ENCODE data around the gene ACSL6. TPM values are rescaled to one million over a fixed set of nuclear protein-coding genes. Genes with fewer than 3 reads are reported as not detected.

ACSL6 gene
- total RNA-seq, 1 experiment from 2014 or later = 1.4 TPM

DNA sequence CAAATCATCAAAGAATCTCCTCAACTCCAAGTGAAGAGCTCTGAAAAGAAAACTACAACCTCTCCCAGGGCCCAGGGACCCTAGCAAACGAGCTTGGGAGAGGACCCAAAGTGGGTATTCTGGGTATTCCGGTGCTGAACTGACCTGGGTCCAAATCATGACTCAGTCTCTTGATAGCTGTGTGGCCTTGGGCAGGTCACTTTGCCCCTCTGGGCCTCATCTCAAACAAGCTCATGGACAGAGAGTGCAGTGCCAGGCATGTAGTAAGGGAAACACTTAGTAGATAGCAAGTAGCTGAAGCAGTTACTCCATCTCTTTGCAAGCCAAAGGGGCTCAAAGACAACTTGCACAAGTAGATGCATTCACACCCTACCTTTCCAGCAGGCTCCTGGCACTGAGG is 12.4 kb downstream of the ACSL6 start:
- H3K4me1 Mint-ChIP-seq (ENCODE audit: low read depth, unreplicated experiment) = peaks cover 28% of the 10 kb centered on the region
- no peaks in the 10 kb centered on the region for H3K9me3 ChIP-seq
- BruUV-seq (replicated peaks) = no TSS peak
- no peaks in the 10 kb centered on the region for H3K27me3 Mint-ChIP-seq (ENCODE audit: insufficient read depth, unreplicated experiment)
- H3K36me3 ChIP-seq (ENCODE audit: control insufficient read depth, insufficient read depth, low read length) = no peaks in the 10 kb centered on the region
- intact Hi-C loops (cut with micrococcal nuclease; ENCODE audit: unreplicated experiment) = no loop called here
- H3K4me3 ChIP-seq (ENCODE audit: low read depth, low read length) = no peak overlapping the region
- CTCF ChIA-PET = no interaction called here
- H3K27me3 ChIP-seq (replicated peaks; ENCODE audit: control insufficient read depth, insufficient read depth, low read length) = no peaks in the 10 kb centered on the region
- no peak overlapping the region for H3K27ac Mint-ChIP-seq (ENCODE audit: unreplicated experiment)
- peaks cover 61% of the 10 kb centered on the region for H3K4me1 ChIP-seq
- TF ChIP-seq CTCF (IDR thresholded peaks at IDR 0.05; ENCODE audit: insufficient read depth in 1 of 2, low read depth in 1 of 2, low read length in 1 of 2, severe bottlenecking in 1 of 2, unreplicated experiment in 1 of 2) = no peak
- no peaks in the 10 kb centered on the region for H3K36me3 Mint-ChIP-seq (ENCODE audit: insufficient read depth, unreplicated experiment)
- POLR2A ChIA-PET = no interaction called here
- no peak for DNase-seq
- no peak overlapping the region for H3K4me3 Mint-ChIP-seq (ENCODE audit: unreplicated experiment)
- H3K9me3 Mint-ChIP-seq (ENCODE audit: unreplicated experiment) = no peaks in the 10 kb centered on the region

DNA sequence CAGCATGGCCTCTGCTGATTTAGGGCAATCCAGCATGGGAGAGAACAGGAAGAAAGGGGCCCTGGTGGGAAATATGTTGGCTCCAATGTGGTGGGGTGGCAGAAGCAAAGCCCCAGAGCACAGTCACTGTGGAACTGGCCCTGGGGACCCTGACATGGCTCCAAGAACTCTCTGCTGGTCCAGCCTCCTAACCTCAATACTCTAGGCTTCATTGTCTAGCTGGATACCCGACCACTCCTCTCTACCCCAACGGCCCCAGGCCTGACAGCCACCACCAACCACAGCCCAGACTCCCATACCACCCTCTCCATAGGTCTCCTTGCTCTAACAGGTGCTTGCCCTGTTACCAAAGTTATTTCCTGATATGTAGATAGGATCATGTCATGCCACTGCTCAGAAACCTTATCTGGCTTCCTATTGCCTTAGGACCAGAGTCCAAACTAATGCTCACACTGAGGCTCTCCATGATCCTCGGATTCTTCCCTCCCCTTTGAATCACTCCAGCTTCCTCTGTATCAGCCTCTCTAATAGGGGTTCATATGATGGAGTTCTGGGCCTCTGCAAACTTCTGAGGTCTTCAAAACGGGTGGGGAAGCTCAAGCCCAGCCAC is 12.9 kb downstream of the ACSL6 start:
- Mint-ChIP-seq H3K27me3 (ENCODE audit: insufficient read depth, unreplicated experiment) (no peaks in the 10 kb centered on the region), H3K4me1 (ENCODE audit: low read depth, unreplicated experiment) (peaks cover 28% of the 10 kb centered on the region), H3K9me3 (ENCODE audit: unreplicated experiment) (no peaks in the 10 kb centered on the region), H3K36me3 (ENCODE audit: insufficient read depth, unreplicated experiment) (no peaks in the 10 kb centered on the region), H3K4me3 (ENCODE audit: unreplicated experiment) (no peak overlapping the region), H3K27ac (ENCODE audit: unreplicated experiment) (no peak overlapping the region)
- ChIA-PET POLR2A (no interaction called here), CTCF (no interaction called here)
- no TSS peak for BruUV-seq (replicated peaks)
- Histone ChIP-seq H3K27me3 (replicated peaks; ENCODE audit: control insufficient read depth, insufficient read depth, low read length) (no peaks in the 10 kb centered on the region), H3K36me3 (ENCODE audit: control insufficient read depth, insufficient read depth, low read length) (no peaks in the 10 kb centered on the region), H3K4me1 (peaks cover 65% of the 10 kb centered on the region), H3K9me3 (no peaks in the 10 kb centered on the region), H3K4me3 (ENCODE audit: low read depth, low read length) (no peak overlapping the region)
- intact Hi-C loops (cut with micrococcal nuclease; ENCODE audit: unreplicated experiment) = no loop called here
- TF ChIP-seq CTCF (IDR thresholded peaks at IDR 0.05; ENCODE audit: insufficient read depth in 1 of 2, low read depth in 1 of 2, low read length in 1 of 2, severe bottlenecking in 1 of 2, unreplicated experiment in 1 of 2) = no peak
- DNase-seq = no peak

DNA sequence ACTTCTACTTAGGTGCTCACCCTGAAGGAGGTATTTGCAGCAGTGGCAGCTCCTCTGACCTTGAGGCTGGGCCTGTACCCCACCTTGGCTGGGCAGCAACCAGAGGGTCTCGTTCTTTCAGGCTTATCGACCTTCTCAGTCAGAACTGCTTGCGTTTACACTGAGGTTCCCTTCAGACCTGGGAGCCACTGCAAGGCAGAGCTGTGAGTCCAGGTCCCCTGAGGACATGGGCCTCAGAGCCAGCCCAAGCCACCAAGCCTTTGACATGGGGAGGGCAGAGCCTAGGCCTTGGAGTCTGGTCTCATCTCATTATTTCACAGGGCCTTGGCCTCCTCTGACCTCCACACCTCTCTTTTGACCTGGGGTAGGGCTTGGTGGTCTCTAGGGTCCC is 13.7 kb downstream of the ACSL6 start:
- CTCF ChIA-PET = no interaction called here
- H3K9me3 ChIP-seq = no peaks in the 10 kb centered on the region
- Mint-ChIP-seq H3K27ac (ENCODE audit: unreplicated experiment) (no peak overlapping the region), H3K4me3 (ENCODE audit: unreplicated experiment) (no peak overlapping the region), H3K9me3 (ENCODE audit: unreplicated experiment) (no peaks in the 10 kb centered on the region), H3K4me1 (ENCODE audit: low read depth, unreplicated experiment) (peaks cover 29% of the 10 kb centered on the region), H3K36me3 (ENCODE audit: insufficient read depth, unreplicated experiment) (no peaks in the 10 kb centered on the region), H3K27me3 (ENCODE audit: insufficient read depth, unreplicated experiment) (no peaks in the 10 kb centered on the region)
- no peak overlapping the region for H3K4me3 ChIP-seq (ENCODE audit: low read depth, low read length)
- intact Hi-C loops (cut with micrococcal nuclease; ENCODE audit: unreplicated experiment) = no loop called here
- H3K27me3 ChIP-seq (replicated peaks; ENCODE audit: control insufficient read depth, insufficient read depth, low read length) = no peaks in the 10 kb centered on the region
- no TSS peak for BruUV-seq (replicated peaks)
- no peak for DNase-seq
- H3K36me3 ChIP-seq (ENCODE audit: control insufficient read depth, insufficient read depth, low read length) = no peaks in the 10 kb centered on the region
- no peak for TF ChIP-seq CTCF (IDR thresholded peaks at IDR 0.05; ENCODE audit: insufficient read depth in 1 of 2, low read depth in 1 of 2, low read length in 1 of 2, severe bottlenecking in 1 of 2, unreplicated experiment in 1 of 2)
- POLR2A ChIA-PET = no interaction called here
- peaks cover 63% of the 10 kb centered on the region for H3K4me1 ChIP-seq
